ENCODE measurements around the gene GRIP2. TPM values are rescaled to one million over a fixed set of nuclear protein-coding genes. Genes with fewer than 3 reads are reported as not detected.

Gene GRIP2
- total and polyA plus RNA-seq, 4 donors = 0.50 to 8.6 (median 1.9) TPM

- ATAC-seq (ENCODE audit: low FRiP score) = no peak
- Histone ChIP-seq H3K4me1 (ENCODE audit: control insufficient read depth in 1 of 2, insufficient read depth in 2 of 2, low read length in 2 of 2) (no peaks in the 10 kb centered on the region), H3K27ac (ENCODE audit: low read depth in 1 of 2, low read length in 2 of 2) (no peak overlapping the region), H3K4me3 (ENCODE audit: low read length in 2 of 2) (no peak overlapping the region), H3K27me3 (ENCODE audit: control insufficient read depth in 1 of 2, insufficient read depth in 2 of 2, low read length in 1 of 2) (no peaks in the 10 kb centered on the region), H3K9me3 (ENCODE audit: control insufficient read depth, low read length) (no peaks in the 10 kb centered on the region), H3K36me3 (ENCODE audit: control insufficient read depth in 1 of 2, insufficient read depth in 2 of 2, low read length in 1 of 2) (no peaks in the 10 kb centered on the region)
- intact Hi-C loops (cut with DNase I) = no loop called here
- no peak for DNase-seq
- 85 to 87% methylated on average over 10 of the region's 10 CpGs for WGBS, 2 donors
Measured at GRCh38 chr3:14564741-14565140, 24.6 kb upstream of the GRIP2 start.

GRCh38 chr3:14563946-14564539, 23.9 kb upstream of the GRIP2 start:
- Histone ChIP-seq H3K9me3 (ENCODE audit: control insufficient read depth, low read length) (no peaks in the 10 kb centered on the region), H3K4me3 (ENCODE audit: low read length in 2 of 2) (no peak overlapping the region), H3K4me1 (ENCODE audit: control insufficient read depth in 1 of 2, insufficient read depth in 2 of 2, low read length in 2 of 2) (no peaks in the 10 kb centered on the region), H3K27ac (ENCODE audit: low read depth in 1 of 2, low read length in 2 of 2) (no peak overlapping the region), H3K36me3 (ENCODE audit: control insufficient read depth in 1 of 2, insufficient read depth in 2 of 2, low read length in 1 of 2) (no peaks in the 10 kb centered on the region), H3K27me3 (ENCODE audit: control insufficient read depth in 1 of 2, insufficient read depth in 2 of 2, low read length in 1 of 2) (no peaks in the 10 kb centered on the region)
- intact Hi-C loops (cut with DNase I) = no loop called here
- DNase-seq = no peak
- no peak for ATAC-seq (ENCODE audit: low FRiP score)
- 74 to 75% methylated on average over 16 of the region's 16 CpGs for WGBS, 2 donors

DNA sequence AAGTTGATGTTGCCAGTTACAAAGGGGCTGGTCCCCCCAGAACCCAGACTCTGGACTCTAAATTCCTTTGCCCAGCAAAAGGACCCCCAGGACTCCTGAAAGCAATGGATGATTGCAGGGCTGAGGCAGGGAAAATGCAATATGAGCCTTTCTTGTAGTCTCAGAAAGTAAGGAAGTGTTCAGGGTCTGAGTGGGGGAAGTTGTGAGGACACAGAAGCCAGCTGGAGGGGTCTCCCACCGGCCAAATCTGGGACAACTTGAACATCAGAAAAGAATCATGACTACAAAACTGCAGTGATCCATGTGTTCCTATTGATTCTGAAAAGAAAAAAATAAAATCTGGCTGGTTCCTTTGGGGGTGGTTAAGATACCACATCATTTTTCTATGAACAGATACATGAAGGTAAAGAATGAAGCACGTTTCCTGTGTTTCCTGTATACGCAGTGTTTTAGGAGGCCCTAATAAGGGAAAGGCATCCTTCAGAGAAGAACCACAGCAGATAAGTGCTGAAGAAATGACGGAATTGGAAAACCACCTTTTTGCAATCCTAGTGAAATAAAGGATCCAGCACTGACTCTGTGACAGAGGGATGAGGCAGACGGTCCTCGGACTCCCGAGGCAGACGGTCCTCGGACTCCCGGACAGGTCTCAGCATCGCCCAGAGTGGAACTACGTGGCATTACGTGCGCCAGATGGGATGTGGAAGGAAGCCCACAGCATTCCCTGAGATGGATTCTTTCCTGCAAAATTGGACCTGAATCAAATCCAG, 22.2 kb upstream of the GRIP2 start:
- Histone ChIP-seq H3K4me1 (ENCODE audit: control insufficient read depth in 1 of 2, insufficient read depth in 2 of 2, low read length in 2 of 2) (no peaks in the 10 kb centered on the region), H3K9me3 (ENCODE audit: control insufficient read depth, low read length) (no peaks in the 10 kb centered on the region), H3K36me3 (ENCODE audit: control insufficient read depth in 1 of 2, insufficient read depth in 2 of 2, low read length in 1 of 2) (no peaks in the 10 kb centered on the region), H3K27ac (ENCODE audit: low read depth in 1 of 2, low read length in 2 of 2) (no peak overlapping the region), H3K27me3 (ENCODE audit: control insufficient read depth in 1 of 2, insufficient read depth in 2 of 2, low read length in 1 of 2) (no peaks in the 10 kb centered on the region), H3K4me3 (ENCODE audit: low read length in 2 of 2) (no peak overlapping the region)
- ATAC-seq (ENCODE audit: low FRiP score) (no peak), DNase-seq (no peak)
- 68 to 71% methylated on average over 14 of the region's 14 CpGs for WGBS, 2 donors
- intact Hi-C loops (cut with DNase I) = no loop called here

GRCh38 chr3:14561051-14561960, 21.2 kb upstream of the GRIP2 start:
- H3K27me3 ChIP-seq (ENCODE audit: control insufficient read depth in 1 of 2, insufficient read depth in 2 of 2, low read length in 1 of 2) = no peaks in the 10 kb centered on the region
- H3K27ac ChIP-seq (ENCODE audit: low read depth in 1 of 2, low read length in 2 of 2) = no peak overlapping the region
- no peaks in the 10 kb centered on the region for H3K36me3 ChIP-seq (ENCODE audit: control insufficient read depth in 1 of 2, insufficient read depth in 2 of 2, low read length in 1 of 2)
- DNase-seq (no peak), ATAC-seq (ENCODE audit: low FRiP score) (no peak)
- intact Hi-C loops (cut with DNase I) = no loop called here
- no peaks in the 10 kb centered on the region for H3K4me1 ChIP-seq (ENCODE audit: control insufficient read depth in 1 of 2, insufficient read depth in 2 of 2, low read length in 2 of 2)
- H3K9me3 ChIP-seq (ENCODE audit: control insufficient read depth, low read length) = no peaks in the 10 kb centered on the region
- H3K4me3 ChIP-seq (ENCODE audit: low read length in 2 of 2) = no peak overlapping the region
- 69% methylated on average over 8 of the region's 8 CpGs for WGBS, 2 donors

- DNase-seq (no peak), ATAC-seq (ENCODE audit: low FRiP score) (no peak)
- Histone ChIP-seq H3K4me1 (ENCODE audit: control insufficient read depth in 1 of 2, insufficient read depth in 2 of 2, low read length in 2 of 2) (no peaks in the 10 kb centered on the region), H3K27me3 (ENCODE audit: control insufficient read depth in 1 of 2, insufficient read depth in 2 of 2, low read length in 1 of 2) (no peaks in the 10 kb centered on the region), H3K4me3 (ENCODE audit: low read length in 2 of 2) (no peak overlapping the region), H3K9me3 (ENCODE audit: control insufficient read depth, low read length) (no peaks in the 10 kb centered on the region), H3K27ac (ENCODE audit: low read depth in 1 of 2, low read length in 2 of 2) (no peak overlapping the region), H3K36me3 (ENCODE audit: control insufficient read depth in 1 of 2, insufficient read depth in 2 of 2, low read length in 1 of 2) (no peaks in the 10 kb centered on the region)
- intact Hi-C loops (cut with DNase I) = no loop called here
- 66 to 75% methylated on average over 4 of the region's 4 CpGs for WGBS, 2 donors
Measured at GRCh38 chr3:14560110-14560509, 20.0 kb upstream of the GRIP2 start.

DNA sequence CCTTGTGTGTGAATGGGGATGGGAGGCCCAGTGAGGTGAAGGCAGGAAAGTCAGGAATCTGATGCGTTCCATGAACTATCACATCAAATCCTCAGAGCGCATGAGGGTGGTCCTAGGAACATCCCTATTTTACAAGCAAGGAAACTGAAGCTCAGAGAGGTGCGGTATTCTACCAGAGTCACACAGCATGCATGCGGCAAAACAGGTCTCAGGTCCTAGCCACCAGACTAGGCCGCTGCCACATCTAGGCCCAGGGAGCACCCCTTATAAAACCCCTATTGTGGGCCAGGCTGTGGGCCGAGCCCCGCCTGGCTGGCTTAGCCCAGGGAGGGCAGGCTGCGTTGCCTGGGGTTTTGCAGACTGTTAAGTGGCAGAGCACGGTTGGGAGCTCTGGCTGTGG, 17.9 kb upstream of the GRIP2 start:
- Histone ChIP-seq H3K4me3 (ENCODE audit: low read length in 2 of 2) (no peak overlapping the region), H3K9me3 (ENCODE audit: control insufficient read depth, low read length) (no peaks in the 10 kb centered on the region), H3K36me3 (ENCODE audit: control insufficient read depth in 1 of 2, insufficient read depth in 2 of 2, low read length in 1 of 2) (no peaks in the 10 kb centered on the region), H3K27me3 (ENCODE audit: control insufficient read depth in 1 of 2, insufficient read depth in 2 of 2, low read length in 1 of 2) (no peaks in the 10 kb centered on the region), H3K27ac (ENCODE audit: low read depth in 1 of 2, low read length in 2 of 2) (no peak overlapping the region), H3K4me1 (ENCODE audit: control insufficient read depth in 1 of 2, insufficient read depth in 2 of 2, low read length in 2 of 2) (no peaks in the 10 kb centered on the region)
- ATAC-seq (ENCODE audit: low FRiP score) (no peak), DNase-seq (no peak)
- intact Hi-C loops (cut with DNase I) = no loop called here
- 94 to 97% methylated on average over 9 of the region's 9 CpGs for WGBS, 2 donors

DNA sequence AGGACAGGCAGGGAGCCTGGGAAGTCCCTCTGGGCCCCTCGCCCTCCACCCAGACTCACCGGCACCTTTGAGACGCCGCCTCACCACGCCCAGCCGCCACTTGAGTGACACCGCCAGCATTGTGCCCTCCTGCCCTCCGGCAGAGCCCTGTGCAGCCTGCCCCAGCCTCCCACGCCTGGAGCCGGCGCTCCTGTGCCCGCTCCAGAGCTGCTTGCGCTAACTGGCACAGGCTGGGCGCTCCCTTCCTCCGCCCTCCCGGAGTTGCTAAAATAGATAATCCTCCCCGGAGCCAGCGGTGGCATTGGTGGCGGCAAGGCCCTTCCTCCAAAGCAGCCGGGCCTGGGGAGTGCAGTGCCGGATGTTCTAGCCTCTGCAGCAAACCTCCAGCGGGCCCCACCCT, 15.7 kb upstream of the GRIP2 start:
- 9 to 12% methylated on average over 20 to 22 of the region's 22 CpGs for WGBS, 2 donors

GRCh38 chr3:14554715-14555114, 14.6 kb upstream of the GRIP2 start:
- Histone ChIP-seq H3K27ac (ENCODE audit: low read depth in 1 of 2, low read length in 2 of 2) (no peak overlapping the region), H3K4me1 (ENCODE audit: control insufficient read depth in 1 of 2, insufficient read depth in 2 of 2, low read length in 2 of 2) (no peaks in the 10 kb centered on the region), H3K36me3 (ENCODE audit: control insufficient read depth in 1 of 2, insufficient read depth in 2 of 2, low read length in 1 of 2) (no peaks in the 10 kb centered on the region), H3K27me3 (ENCODE audit: control insufficient read depth in 1 of 2, insufficient read depth in 2 of 2, low read length in 1 of 2) (peaks cover 0 to 2% of the 10 kb centered on the region in 2 donors), H3K4me3 (ENCODE audit: low read length in 2 of 2) (no peak overlapping the region), H3K9me3 (ENCODE audit: control insufficient read depth, low read length) (no peaks in the 10 kb centered on the region)
- ATAC-seq (ENCODE audit: low FRiP score) (no peak), DNase-seq (no peak)
- 92 to 98% methylated on average over 3 of the region's 3 CpGs for whole genome bisulfite sequencing, 2 donors
- intact Hi-C loops (cut with DNase I) = no loop called here

More for the DNA sequence above, 15.7 kb upstream of the GRIP2 start:
- H3K27me3 ChIP-seq (ENCODE audit: control insufficient read depth in 1 of 2, insufficient read depth in 2 of 2, low read length in 1 of 2) = peaks cover 0 to 2% of the 10 kb centered on the region in 2 donors
- intact Hi-C loops (cut with DNase I) = no loop called here
- no peak overlapping the region for H3K27ac ChIP-seq (ENCODE audit: low read depth in 1 of 2, low read length in 2 of 2)
- no peaks in the 10 kb centered on the region for H3K36me3 ChIP-seq (ENCODE audit: control insufficient read depth in 1 of 2, insufficient read depth in 2 of 2, low read length in 1 of 2)
- H3K4me3 ChIP-seq (ENCODE audit: low read length in 2 of 2) = no peak overlapping the region
- DNase-seq = no peak
- no peaks in the 10 kb centered on the region for H3K4me1 ChIP-seq (ENCODE audit: control insufficient read depth in 1 of 2, insufficient read depth in 2 of 2, low read length in 2 of 2)
- no peak for ATAC-seq (ENCODE audit: low FRiP score)
- no peaks in the 10 kb centered on the region for H3K9me3 ChIP-seq (ENCODE audit: control insufficient read depth, low read length)
